HCT116 (cell line): ENCODE measurements around the gene EHBP1. TPM values are rescaled to one million over a fixed set of nuclear protein-coding genes. Genes with fewer than 3 reads are reported as not detected.

Experiments used
- ATAC-seq: fragments of 200-7000 bp; cut with Tn5 transposase; 2 replicates; pipeline ENCODE4 v1.9.1; 2020; ENCODE audit warnings: mild to moderate bottlenecking, moderate library complexity
- BruUV-seq: library from RNA; stranded (reverse); fragments of 400-500 nt; replicated peaks from 2 replicates; lab custom pipeline; 2021; lab: Mats Ljungman, UMichigan
- CTCF ChIA-PET: fragments of 300-600 bp; sonication (Branson Sonifier 250); formaldehyde crosslinking; loops from one replicate; lab custom pipeline; 2021; ENCODE audit warnings: antibody characterized with exemption; lab: Charles Lee
- POLR2A ChIA-PET: fragments of 300-600, 350-600 bp; sonication (Branson Sonifier 250); formaldehyde crosslinking; loops from one replicate; lab custom pipeline; 2021; ENCODE audit warnings: antibody characterized with exemption; lab: Charles Lee
- RAD21 ChIA-PET, 2 experiments: fragments of 300-600 bp; sonication (Branson Sonifier 250); formaldehyde crosslinking; loops; one replicate each; lab custom pipeline; 2023; ENCODE audit warnings: low total read pairs in 2 of 2; ENCODE audit not compliant: uncharacterized antibody in 2 of 2, unreplicated experiment in 2 of 2, low non-redundant PET in 1 of 2; lab: Charles Lee
- DNase-seq: peaks from one replicate; pipeline ENCODE4 v3.0.0-alpha.2; 2010; ENCODE audit warnings: low read depth, low spot score
- H2AFZ ChIP-seq: fragments of 200-600 bp; shearing (Covaris generic), sonication (generic); 2 replicates; pipeline ENCODE4 v1.6.1; 2017; ENCODE audit warnings: low read depth, mixed run types, mixed read lengths, antibody characterized with exemption, low read length; ENCODE audit not compliant: poor library complexity, severe bottlenecking
- H3K27ac ChIP-seq: 2 replicates; pipeline ENCODE4 v1.5.1; 2012; ENCODE audit warnings: low read depth, low read length
- H3K27me3 ChIP-seq: fragments of 200-600 bp; sonication (generic); 2 replicates; pipeline ENCODE4 v1.6.1; 2016; ENCODE audit warnings: mixed run types, low read length, mixed read lengths; ENCODE audit not compliant: insufficient read depth
- H3K36me3 ChIP-seq, 2 experiments: fragments of 200-500 bp in 1 of 2; fragments of 200-600 bp in 1 of 2; sonication (Bioruptor generic) in 1 of 2; sonication (generic) in 1 of 2; 2 replicates each; pipeline versions ENCODE4 v1.5.1 to v1.6.1; 2014 to 2016; ENCODE audit warnings: low read length in 2 of 2, inconsistent platforms in 1 of 2, mixed read lengths in 1 of 2, mixed run types in 1 of 2; ENCODE audit not compliant: insufficient read depth in 2 of 2, control insufficient read depth in 1 of 2
- H3K4me1 ChIP-seq, 2 experiments: fragments of 200-600 bp in 1 of 2; sonication (generic) in 1 of 2; 2 replicates each; pipeline versions ENCODE4 v1.5.1 to v1.6.1; 2012 to 2017; ENCODE audit warnings: low read length in 2 of 2, inconsistent platforms in 1 of 2, mild to moderate bottlenecking in 1 of 2, mixed read lengths in 1 of 2, mixed run types in 1 of 2, moderate library complexity in 1 of 2; ENCODE audit not compliant: insufficient read depth in 2 of 2, control insufficient read depth in 1 of 2
- H3K4me2 ChIP-seq: fragments of 200-600 bp; sonication (generic); 2 replicates; pipeline ENCODE4 v1.6.1; 2017; ENCODE audit warnings: mixed run types, low read length, mixed read lengths
- H3K4me3 ChIP-seq, 2 experiments: fragments of 200-600 bp in 1 of 2; sonication (generic) in 1 of 2; replicated peaks in 1 of 2; 2 replicates each; pipeline ENCODE4 v1.5.1; 2011 to 2016; ENCODE audit warnings: low read length in 2 of 2, control low read depth in 1 of 2, low read depth in 1 of 2, mild to moderate bottlenecking in 1 of 2, mixed read lengths in 1 of 2, mixed run types in 1 of 2
- H3K79me2 ChIP-seq: fragments of 200-600 bp; sonication (generic); 2 replicates; pipeline ENCODE4 v1.6.1; 2017; ENCODE audit warnings: mild to moderate bottlenecking, mixed run types, low read length, moderate library complexity, mixed read lengths; ENCODE audit not compliant: insufficient read depth
- H3K9ac ChIP-seq: fragments of 200-600 bp; sonication (generic); 2 replicates; pipeline ENCODE4 v1.6.1; 2016; ENCODE audit warnings: low read length, mixed read lengths
- H3K9me2 ChIP-seq: fragments of 200-600 bp; sonication (generic), shearing (Covaris generic); 2 replicates; pipeline ENCODE4 v1.6.1; 2017; ENCODE audit warnings: mixed run types, mild to moderate bottlenecking, moderate library complexity; ENCODE audit not compliant: insufficient read depth
- H3K9me3 ChIP-seq, 2 experiments: fragments of 200-500 bp in 1 of 2; fragments of 200-600 bp in 1 of 2; sonication (Bioruptor generic) in 1 of 2; sonication (generic) in 1 of 2; 2 replicates each; pipeline ENCODE4 v1.6.1; 2014 to 2017; ENCODE audit warnings: low read length in 2 of 2, mixed read lengths in 2 of 2, inconsistent platforms in 1 of 2, low read depth in 1 of 2, mild to moderate bottlenecking in 1 of 2, mixed run types in 1 of 2, moderate library complexity in 1 of 2; ENCODE audit not compliant: control insufficient read depth in 1 of 2, insufficient read depth in 1 of 2
- H4K20me1 ChIP-seq: fragments of 200-600 bp; sonication (generic), shearing (Covaris generic); 2 replicates; pipeline ENCODE4 v1.6.1; 2017; ENCODE audit warnings: mixed run types, mild to moderate bottlenecking, moderate library complexity; ENCODE audit not compliant: insufficient read depth
- ATF3 ChIP-seq: IDR thresholded peaks from 2 replicates; pipeline ENCODE4 v1.6.1; 2012
- CTCF ChIP-seq, 3 experiments: fragments of 200-600 bp in 1 of 3; sonication (generic) in 1 of 3; IDR thresholded peaks in 2 of 3; conservative IDR thresholded peaks in 1 of 3; 2 replicates each; pipeline ENCODE4 v1.5.1; 2012 to 2017; ENCODE audit warnings: low read depth in 2 of 3, low read length in 2 of 3, antibody characterized with exemption in 1 of 3, borderline replicate concordance in 1 of 3, control low read depth in 1 of 3, mild to moderate bottlenecking in 1 of 3, mixed read lengths in 1 of 3, mixed run types in 1 of 3, moderate library complexity in 1 of 3; ENCODE audit not compliant: insufficient read depth in 1 of 3
- EGR1 ChIP-seq: IDR thresholded peaks from 2 replicates; pipeline ENCODE4 v1.6.1; 2012; ENCODE audit warnings: low read depth
- EZH2phosphoT487 ChIP-seq: fragments of 200-600 bp; IDR thresholded peaks from 2 replicates; pipeline ENCODE4 v1.6.1; 2018; ENCODE audit warnings: antibody characterized with exemption, borderline replicate concordance
- FOSL1 ChIP-seq: IDR thresholded peaks from 2 replicates; pipeline ENCODE4 v1.6.1; 2012; ENCODE audit warnings: low read depth
- RAD21 ChIP-seq: IDR thresholded peaks from 2 replicates; pipeline ENCODE4 v1.6.1; 2012; ENCODE audit warnings: low read depth, mild to moderate bottlenecking
- SIN3A ChIP-seq: IDR thresholded peaks from 2 replicates; pipeline ENCODE4 v1.6.1; 2012; ENCODE audit warnings: low read depth
- intact Hi-C: fragments of 100-400 bp; cut with micrococcal nuclease; formaldehyde crosslinking; loops from 2 replicates; pipeline ENCODE4 v1.10.0; 2022
- total RNA-seq: library from RNA; stranded (reverse); gene quantifications from one replicate; pipeline ENCODE4 v1.2.1, GENCODE V29; 2021; ENCODE audit not compliant: unreplicated experiment

Gene EHBP1
- total RNA-seq, 1 experiment from 2014 or later = 89.9 TPM

- ChIA-PET CTCF (interaction anchor here (0.7 to 2.1 kb wide), 6 partner anchors 14 to 782 kb away, joined by 3 to 7 read pairs (median 3); no protein-coding TSS in a partner anchor), RAD21 (no interaction called here)
- H2AFZ ChIP-seq = peak overlapping the region; percentile 60
Observed at GRCh38 chr2:63078852-63079606, 373.5 kb downstream of the EHBP1 start.

More at GRCh38 chr2:63078852-63079606, 373.5 kb downstream of the EHBP1 start:
- no peaks in the 10 kb centered on the region for H3K36me3 ChIP-seq
- no peaks in the 10 kb centered on the region for H3K27me3 ChIP-seq
- ATAC-seq = peak; percentile 89
- H3K4me3 ChIP-seq = no peak overlapping the region
- BruUV-seq = no TSS peak
- intact Hi-C loops = loop anchor here (10.0 kb wide), 1 partner anchor 406 kb away; no protein-coding TSS in a partner anchor
- no peak overlapping the region for H3K27ac ChIP-seq
- H3K4me2 ChIP-seq = no peak overlapping the region
- H3K79me2 ChIP-seq = no peaks in the 10 kb centered on the region
- H4K20me1 ChIP-seq = no peaks in the 10 kb centered on the region
- H3K9me3 ChIP-seq = no peaks in the 10 kb centered on the region
- no peak overlapping the region for H3K9ac ChIP-seq
- H3K4me1 ChIP-seq = no peaks in the 10 kb centered on the region
- POLR2A ChIA-PET = no interaction called here
- no peaks in the 10 kb centered on the region for H3K9me2 ChIP-seq
- DNase-seq = peak; percentile 23
- TF ChIP-seq CTCF (IDR thresholded peaks at IDR 0.05 in 2 of 3, conservative IDR thresholded peaks at IDR 0.05 in 1 of 3; ENCODE audit: borderline replicate concordance in 1 of 3, insufficient read depth in 1 of 3, low read depth in 2 of 3, low read length in 2 of 3) (peak; percentile 31 to 74 (median 73); a peak in 4 of 6 replicates), SIN3A (no peak), RAD21 (peak; percentile 70), FOSL1 (no peak), EGR1 (no peak), EZH2phosphoT487 (no peak), ATF3 (no peak)
- TF ChIP-seq, all 23 proteins: peak for 2
